ENCODE results near the gene DHRS7C. TPM values are rescaled to one million over a fixed set of nuclear protein-coding genes. Genes with fewer than 3 reads are reported as not detected.
"Not testable (repeated sequence)": the region's sequence is repeated elsewhere in the genome, so short reads cannot be mapped to it uniquely, and the experiment has no call there.

The DHRS7C gene
- total RNA-seq, 3 donors from 2014 or later: not detected

DNA sequence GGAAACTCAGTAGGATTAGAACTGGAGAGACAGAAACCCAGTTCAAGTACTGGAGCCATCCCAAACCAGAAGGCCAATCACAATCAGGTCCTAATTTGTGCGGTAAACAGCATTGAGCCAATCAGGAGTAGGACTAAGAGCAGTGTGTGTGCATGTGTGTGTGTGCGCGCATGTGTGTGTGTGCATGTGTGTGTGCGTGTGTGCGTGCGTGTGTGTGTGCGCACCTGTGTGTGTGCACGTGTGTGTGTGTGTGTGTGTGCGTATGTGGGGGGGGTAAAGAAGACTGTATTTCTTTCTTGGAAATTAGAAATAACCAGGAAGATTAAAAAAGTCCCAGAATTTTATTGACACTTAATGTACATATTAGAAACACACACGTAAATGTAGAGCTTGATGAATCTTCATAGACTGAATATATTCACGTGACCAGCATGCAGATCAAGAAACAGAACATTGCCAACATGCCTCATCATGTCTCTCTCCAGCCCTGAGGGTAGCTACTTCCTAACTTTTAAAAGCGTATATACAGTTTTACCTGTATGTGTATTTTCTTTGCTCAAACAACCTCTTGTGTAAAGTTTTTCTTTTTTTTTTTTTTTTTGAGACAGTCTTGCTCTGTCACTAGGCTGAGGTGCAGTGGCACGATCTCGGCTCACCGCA, 919 bp upstream of the DHRS7C start:
- Mint-ChIP-seq H3K9me3 (no peaks in the 10 kb centered on the region), H3K4me1 (ENCODE audit: low read depth) (no peaks in the 10 kb centered on the region), H3K36me3 (ENCODE audit: insufficient read depth) (no peaks in the 10 kb centered on the region), H3K27me3 (ENCODE audit: low read depth) (peaks cover 5% of the 10 kb centered on the region), H3K4me3 (no peak overlapping the region)
- no peak for DNase-seq
- no peak for ATAC-seq

DNA sequence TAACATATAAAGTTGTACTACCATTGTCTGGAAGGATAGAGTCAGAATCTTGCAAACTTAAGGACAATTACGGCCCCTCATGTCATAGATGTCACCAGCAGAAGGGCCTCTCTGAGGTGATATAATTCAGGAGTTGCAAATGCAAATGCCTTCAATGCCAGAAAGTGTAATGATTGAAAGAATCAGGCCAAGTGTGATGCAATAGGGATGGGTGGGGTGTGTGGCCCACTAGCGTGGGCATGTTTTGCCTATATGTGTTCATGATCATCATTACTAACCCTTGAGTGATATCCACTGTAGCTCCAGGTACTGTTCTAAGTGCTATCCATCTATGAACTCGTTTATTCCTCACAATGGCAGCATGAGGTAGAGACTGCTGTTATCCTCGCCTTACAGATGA, 1.1 kb downstream of the DHRS7C start:
- Mint-ChIP-seq H3K4me3 (no peak overlapping the region), H3K36me3 (ENCODE audit: insufficient read depth) (no peaks in the 10 kb centered on the region), H3K27me3 (ENCODE audit: low read depth) (peaks cover 2% of the 10 kb centered on the region), H3K9me3 (no peaks in the 10 kb centered on the region), H3K4me1 (ENCODE audit: low read depth) (no peaks in the 10 kb centered on the region)
- DNase-seq (no peak), ATAC-seq (no peak)

DNA sequence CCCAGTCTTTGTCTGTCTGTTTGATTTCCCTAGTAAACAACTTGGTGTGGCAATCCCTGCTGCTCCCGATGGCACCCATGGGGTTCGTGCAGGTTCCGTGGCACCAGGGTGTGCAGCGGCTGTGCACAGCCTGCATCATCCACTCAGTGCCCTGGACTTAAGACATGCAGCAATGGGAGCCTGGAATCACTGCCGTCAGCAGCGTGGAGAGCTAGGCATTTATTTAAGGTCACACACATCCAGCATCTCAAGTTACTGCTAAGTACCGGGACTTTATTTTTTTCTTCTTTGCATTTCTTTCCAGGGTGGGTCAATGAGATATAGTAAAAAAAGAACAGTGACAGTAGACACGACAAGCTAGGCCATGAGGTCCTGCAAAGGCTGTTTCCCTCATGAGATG, 2.8 kb downstream of the DHRS7C start:
- DNase-seq (no peak), ATAC-seq (no peak)
- peaks cover 4% of the 10 kb centered on the region for H3K27me3 Mint-ChIP-seq (ENCODE audit: low read depth)
- H3K4me1 Mint-ChIP-seq (ENCODE audit: low read depth): no peaks in the 10 kb centered on the region
- no peaks in the 10 kb centered on the region for H3K9me3 Mint-ChIP-seq
- no peaks in the 10 kb centered on the region for H3K36me3 Mint-ChIP-seq (ENCODE audit: insufficient read depth)
- H3K4me3 Mint-ChIP-seq: no peak overlapping the region

DNA sequence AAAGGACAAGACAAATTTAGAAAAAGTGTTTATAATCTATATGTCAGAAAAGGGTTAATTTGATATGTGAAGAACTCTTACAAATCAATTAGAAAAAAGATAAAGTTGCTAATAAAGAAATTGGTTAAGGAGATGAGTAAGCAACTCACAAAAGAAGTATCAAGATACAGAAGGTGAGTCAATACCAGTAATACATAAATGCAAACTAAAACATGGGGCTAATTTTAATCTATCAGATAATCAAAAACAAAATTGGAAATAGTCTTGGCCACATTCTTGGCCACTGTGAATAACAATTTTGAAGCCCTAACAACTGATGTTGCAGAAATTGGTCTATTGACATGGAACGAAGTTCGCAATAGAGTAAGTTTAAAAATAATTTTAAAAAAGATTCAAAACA, 6.8 kb downstream of the DHRS7C start:
- Mint-ChIP-seq H3K4me1 (ENCODE audit: low read depth) (no peaks in the 10 kb centered on the region), H3K36me3 (ENCODE audit: insufficient read depth) (no peaks in the 10 kb centered on the region), H3K27me3 (ENCODE audit: low read depth) (peaks cover 18% of the 10 kb centered on the region), H3K4me3 (no peak overlapping the region), H3K9me3 (no peaks in the 10 kb centered on the region)
- ATAC-seq (no peak), DNase-seq (no peak)

DNA sequence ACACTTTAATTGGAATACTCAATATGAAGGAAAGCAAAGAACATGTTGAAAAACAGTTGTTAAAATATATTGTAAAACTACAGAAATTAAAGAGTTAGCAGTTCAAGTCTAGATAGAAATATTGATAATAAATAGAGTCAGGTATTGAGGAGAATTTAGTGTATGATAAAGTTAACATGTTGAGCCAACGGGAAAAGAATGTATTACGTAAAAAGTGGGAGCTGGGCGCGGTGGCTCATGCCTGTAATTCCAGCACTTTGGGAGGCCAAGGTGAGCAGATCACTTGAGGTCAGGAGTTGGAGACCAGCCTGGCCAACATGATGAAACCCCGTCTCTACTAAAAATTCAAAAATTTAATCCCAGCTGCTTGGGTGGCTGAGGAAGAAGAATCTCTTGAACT, 7.9 kb downstream of the DHRS7C start:
- not testable (repeated sequence) for H3K4me1 Mint-ChIP-seq (ENCODE audit: low read depth); H3K4me3 Mint-ChIP-seq; H3K36me3 Mint-ChIP-seq (ENCODE audit: insufficient read depth); H3K9me3 Mint-ChIP-seq; ATAC-seq; DNase-seq
- H3K27me3 Mint-ChIP-seq (ENCODE audit: low read depth): peaks cover 20% of the 10 kb centered on the region

DNA sequence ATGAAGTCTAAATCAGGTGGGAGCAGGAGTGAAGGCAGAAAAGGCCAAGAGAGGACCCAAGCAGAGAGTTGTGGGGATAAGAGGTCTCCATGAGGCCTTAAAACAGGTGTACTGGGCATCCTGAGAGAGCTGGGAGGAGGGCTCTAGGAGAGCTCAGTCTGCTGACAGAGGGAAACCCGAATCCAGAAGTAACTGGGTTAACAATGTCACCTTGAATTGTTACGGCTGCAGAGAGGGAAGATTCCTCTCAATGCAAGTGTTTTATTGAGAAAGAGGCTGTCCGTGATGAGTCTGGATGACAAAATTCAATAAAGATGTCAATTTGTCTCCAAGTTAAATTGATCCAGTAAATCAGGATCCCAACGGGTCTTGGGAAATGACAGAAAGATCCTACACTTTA, 8.3 kb downstream of the DHRS7C start:
- no peak for DNase-seq
- H3K36me3 Mint-ChIP-seq (ENCODE audit: insufficient read depth): no peaks in the 10 kb centered on the region
- no peaks in the 10 kb centered on the region for H3K9me3 Mint-ChIP-seq
- H3K4me1 Mint-ChIP-seq (ENCODE audit: low read depth): no peaks in the 10 kb centered on the region
- no peak for ATAC-seq
- peaks cover 20% of the 10 kb centered on the region for H3K27me3 Mint-ChIP-seq (ENCODE audit: low read depth)
- no peak overlapping the region for H3K4me3 Mint-ChIP-seq

DNA sequence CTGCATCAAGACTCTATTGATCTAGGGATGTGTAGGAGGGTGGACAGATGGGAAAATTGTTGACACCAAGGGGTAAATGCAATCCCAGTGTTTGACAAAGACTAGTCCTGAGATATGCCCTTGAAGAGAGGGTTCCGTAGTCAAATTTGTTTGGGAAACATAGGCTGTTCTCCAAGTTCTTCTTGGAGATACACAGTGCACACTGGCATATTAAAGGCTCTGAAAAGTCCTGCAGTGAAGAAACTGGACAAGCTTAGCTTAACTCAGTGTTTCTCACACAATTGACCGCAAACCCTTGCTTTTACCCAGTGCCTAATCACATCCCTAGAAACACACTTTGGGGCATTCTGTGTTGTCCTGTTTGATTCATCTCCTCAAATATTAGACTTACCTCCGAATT, 10.8 kb downstream of the DHRS7C start:
- ATAC-seq (no peak), DNase-seq (no peak)
- no peaks in the 10 kb centered on the region for H3K9me3 Mint-ChIP-seq
- no peaks in the 10 kb centered on the region for H3K4me1 Mint-ChIP-seq (ENCODE audit: low read depth)
- H3K4me3 Mint-ChIP-seq: no peak overlapping the region
- H3K36me3 Mint-ChIP-seq (ENCODE audit: insufficient read depth): no peaks in the 10 kb centered on the region
- peaks cover 26% of the 10 kb centered on the region for H3K27me3 Mint-ChIP-seq (ENCODE audit: low read depth)

DNA sequence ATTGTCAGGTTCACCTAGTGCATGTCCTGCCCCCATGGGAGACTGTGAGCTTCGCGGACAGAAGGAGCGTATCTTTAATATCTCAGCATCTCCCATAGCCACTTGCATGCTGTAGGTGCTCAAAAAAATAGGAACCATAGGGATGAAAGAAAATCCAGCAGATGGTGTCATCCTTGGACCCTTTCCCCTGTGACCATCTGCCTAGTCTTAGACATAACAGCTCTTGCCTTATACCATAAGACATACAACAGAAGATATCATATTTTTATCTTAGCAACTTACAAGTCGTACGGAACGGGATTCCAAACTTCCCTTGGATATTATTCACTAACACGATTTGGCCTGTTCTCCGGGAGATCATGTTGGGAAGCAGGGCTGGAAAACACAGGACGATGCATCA, 14.5 kb downstream of the DHRS7C start:
- ATAC-seq (no peak), DNase-seq (no peak)
- Mint-ChIP-seq H3K36me3 (ENCODE audit: insufficient read depth) (no peaks in the 10 kb centered on the region), H3K4me1 (ENCODE audit: low read depth) (no peaks in the 10 kb centered on the region), H3K9me3 (no peaks in the 10 kb centered on the region), H3K27me3 (ENCODE audit: low read depth) (peaks cover 10% of the 10 kb centered on the region), H3K4me3 (no peak overlapping the region)

DNA sequence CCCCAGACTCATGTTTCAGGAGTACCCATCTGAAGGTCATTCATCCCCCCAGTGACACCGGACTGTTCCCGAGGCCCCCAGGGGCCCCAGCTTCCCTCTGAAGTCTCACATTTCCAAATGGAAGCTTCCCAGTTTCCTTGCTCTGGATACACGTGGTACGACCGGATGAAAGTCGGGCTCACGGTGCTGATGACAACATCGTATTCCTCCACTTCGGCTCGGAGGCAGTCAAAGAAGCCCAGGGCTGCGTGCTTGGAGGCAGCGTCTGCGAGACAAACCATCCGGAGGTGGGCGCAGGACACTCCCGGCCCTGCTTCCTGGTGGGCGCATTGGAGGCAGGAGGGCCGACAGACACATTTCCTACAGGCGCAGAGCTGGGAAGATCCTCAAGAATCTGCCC, 18.7 kb downstream of the DHRS7C start:
- H3K36me3 Mint-ChIP-seq (ENCODE audit: insufficient read depth): no peaks in the 10 kb centered on the region
- H3K27me3 Mint-ChIP-seq (ENCODE audit: low read depth): peaks cover 11% of the 10 kb centered on the region
- DNase-seq: no peak
- no peaks in the 10 kb centered on the region for H3K4me1 Mint-ChIP-seq (ENCODE audit: low read depth)
- no peak for ATAC-seq
- no peaks in the 10 kb centered on the region for H3K9me3 Mint-ChIP-seq
- no peak overlapping the region for H3K4me3 Mint-ChIP-seq

DNA sequence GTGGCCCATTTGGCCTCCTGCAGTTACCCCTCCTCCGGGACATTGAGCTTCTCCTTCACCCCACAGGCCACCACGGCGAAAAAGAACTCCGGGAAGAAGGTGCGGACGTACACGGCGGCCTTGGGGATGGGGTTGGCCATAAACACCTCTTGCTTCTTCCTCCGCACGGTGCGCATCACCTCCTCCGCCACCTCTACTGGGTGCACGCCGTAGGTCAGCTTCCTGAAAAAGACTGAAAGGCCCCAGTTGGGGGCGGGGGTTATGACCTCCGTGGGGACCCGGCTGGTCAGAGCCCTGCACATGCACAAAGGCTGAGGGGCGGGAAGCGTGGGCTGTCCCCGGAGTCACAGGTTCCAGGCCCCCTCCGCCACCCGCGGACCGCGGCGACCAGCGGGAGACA, 19.9 kb downstream of the DHRS7C start:
- no peaks in the 10 kb centered on the region for H3K9me3 Mint-ChIP-seq
- DNase-seq (no peak), ATAC-seq (no peak)
- no peak overlapping the region for H3K4me3 Mint-ChIP-seq
- no peaks in the 10 kb centered on the region for H3K4me1 Mint-ChIP-seq (ENCODE audit: low read depth)
- no peaks in the 10 kb centered on the region for H3K36me3 Mint-ChIP-seq (ENCODE audit: insufficient read depth)
- H3K27me3 Mint-ChIP-seq (ENCODE audit: low read depth): peaks cover 10% of the 10 kb centered on the region

DNA sequence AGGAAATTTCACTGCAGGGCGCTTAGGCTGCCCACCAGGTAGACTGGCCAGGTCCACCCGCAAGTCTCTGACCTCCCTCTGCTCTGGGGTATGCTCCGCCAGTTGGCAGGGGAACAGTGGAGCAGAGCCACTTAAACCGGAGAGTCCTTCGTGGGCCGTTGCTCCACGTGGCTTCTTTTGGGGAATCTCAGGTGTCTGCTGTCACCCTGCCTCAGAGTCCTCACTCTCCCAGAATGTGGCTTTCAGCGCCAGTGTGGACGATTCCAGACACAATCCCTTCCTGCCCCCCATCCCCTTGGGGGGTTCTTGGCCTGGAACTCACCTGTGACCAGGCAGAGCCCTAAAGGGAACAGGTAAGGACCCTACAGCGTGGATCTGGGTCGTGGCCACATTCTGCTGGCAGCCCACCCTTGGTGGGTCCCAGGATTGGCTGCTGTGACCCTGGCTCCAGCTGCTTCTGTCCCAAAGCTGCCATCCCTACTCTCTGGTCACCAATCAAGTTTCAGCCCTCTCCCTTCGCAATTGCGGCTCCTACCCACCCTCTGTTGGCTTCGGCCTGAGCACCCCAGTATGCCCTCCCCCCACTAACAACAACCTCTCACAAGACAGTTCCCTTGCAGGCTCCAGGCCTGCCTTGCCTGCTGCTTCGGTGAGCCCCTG, 22.2 kb downstream of the DHRS7C start:
- DNase-seq: no peak
- Mint-ChIP-seq H3K4me1 (ENCODE audit: low read depth) (no peaks in the 10 kb centered on the region), H3K36me3 (ENCODE audit: insufficient read depth) (no peaks in the 10 kb centered on the region), H3K27me3 (ENCODE audit: low read depth) (peaks cover 20% of the 10 kb centered on the region), H3K4me3 (no peak overlapping the region), H3K9me3 (no peaks in the 10 kb centered on the region)
- no peak for ATAC-seq

DNA sequence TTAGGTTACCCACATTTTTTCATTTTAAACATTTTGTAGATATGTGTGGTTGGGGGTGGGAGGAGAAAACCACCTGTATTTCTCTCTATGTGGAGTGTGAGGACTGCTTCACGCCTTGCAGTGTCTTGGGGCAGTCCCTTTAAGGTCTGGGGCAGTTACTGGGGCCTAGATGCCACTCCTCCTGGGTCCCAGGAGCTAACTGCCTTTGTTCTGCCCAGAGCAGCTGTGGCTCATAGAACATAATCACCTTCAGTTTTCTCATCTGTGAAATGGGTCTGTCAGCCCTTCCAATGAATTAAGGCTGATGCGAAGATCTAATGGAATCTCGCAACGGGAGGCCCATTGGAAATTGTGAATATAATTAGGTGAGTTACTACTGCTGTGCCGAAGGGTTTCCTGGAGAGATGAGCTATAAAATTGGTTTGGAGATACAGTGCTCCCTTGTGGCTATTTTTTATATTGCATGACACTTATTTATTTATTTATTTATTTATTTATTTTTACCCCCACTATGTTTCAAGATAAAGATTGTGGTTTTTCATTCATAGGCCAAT, 22.9 kb downstream of the DHRS7C start:
- ATAC-seq: no peak
- no peak for DNase-seq
- Mint-ChIP-seq H3K4me3 (no peak overlapping the region), H3K36me3 (ENCODE audit: insufficient read depth) (no peaks in the 10 kb centered on the region), H3K9me3 (no peaks in the 10 kb centered on the region), H3K27me3 (ENCODE audit: low read depth) (peaks cover 22% of the 10 kb centered on the region), H3K4me1 (ENCODE audit: low read depth) (no peaks in the 10 kb centered on the region)

DNA sequence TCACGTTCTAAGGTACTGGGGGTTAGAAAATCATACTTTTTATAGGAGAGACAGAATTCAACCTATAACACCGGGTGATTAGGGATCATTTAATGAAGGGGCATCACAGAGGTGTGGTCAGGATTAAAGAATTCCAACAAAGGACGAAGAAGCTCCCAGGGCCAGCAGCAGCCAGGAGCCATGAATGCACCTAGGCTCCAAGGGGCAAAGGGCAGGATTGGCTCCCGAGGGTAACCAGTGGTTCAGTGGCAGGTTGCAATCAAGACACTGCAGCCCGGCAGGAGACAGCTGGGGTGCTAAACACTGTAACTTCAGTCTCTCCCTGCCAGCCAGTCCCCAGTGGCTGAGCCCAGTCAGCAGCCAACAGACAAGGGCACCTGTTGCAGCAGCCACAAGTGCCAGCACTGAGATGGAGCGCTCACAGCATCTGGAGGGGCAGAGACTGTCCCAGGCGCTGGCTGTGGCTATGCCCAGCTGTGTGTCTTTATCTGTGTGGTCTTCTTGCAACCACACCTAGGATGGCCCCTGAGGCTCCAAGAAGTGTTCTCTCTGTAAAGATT, 23.9 kb downstream of the DHRS7C start:
- Mint-ChIP-seq H3K36me3 (ENCODE audit: insufficient read depth) (no peaks in the 10 kb centered on the region), H3K4me3 (no peak overlapping the region), H3K27me3 (ENCODE audit: low read depth) (peaks cover 22% of the 10 kb centered on the region), H3K9me3 (no peaks in the 10 kb centered on the region), H3K4me1 (ENCODE audit: low read depth) (no peaks in the 10 kb centered on the region)
- DNase-seq: no peak
- no peak for ATAC-seq

DNA sequence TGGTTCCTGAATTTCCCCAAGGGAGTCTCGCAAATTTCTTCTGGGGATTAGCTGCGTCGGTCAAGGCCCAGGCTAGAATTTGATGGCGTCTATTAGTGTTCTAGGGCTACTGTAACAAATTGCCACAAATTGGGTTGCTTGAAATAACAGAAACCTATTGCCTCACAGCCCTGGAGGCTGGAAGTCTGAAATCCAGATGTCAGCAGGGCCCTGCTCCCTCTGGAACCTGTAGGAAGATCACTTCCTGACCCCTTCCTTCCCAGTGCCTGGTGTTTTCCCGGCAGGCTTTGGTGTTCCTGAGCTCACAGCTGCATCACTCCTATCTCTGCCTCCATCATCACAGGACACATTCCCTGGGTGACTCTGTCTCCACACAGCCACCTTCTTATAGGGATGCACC, 24.4 kb downstream of the DHRS7C start:
- DNase-seq (no peak), ATAC-seq (no peak)
- no peak overlapping the region for H3K4me3 Mint-ChIP-seq
- H3K9me3 Mint-ChIP-seq: no peaks in the 10 kb centered on the region
- peaks cover 22% of the 10 kb centered on the region for H3K27me3 Mint-ChIP-seq (ENCODE audit: low read depth)
- H3K4me1 Mint-ChIP-seq (ENCODE audit: low read depth): no peaks in the 10 kb centered on the region
- no peaks in the 10 kb centered on the region for H3K36me3 Mint-ChIP-seq (ENCODE audit: insufficient read depth)

DNA sequence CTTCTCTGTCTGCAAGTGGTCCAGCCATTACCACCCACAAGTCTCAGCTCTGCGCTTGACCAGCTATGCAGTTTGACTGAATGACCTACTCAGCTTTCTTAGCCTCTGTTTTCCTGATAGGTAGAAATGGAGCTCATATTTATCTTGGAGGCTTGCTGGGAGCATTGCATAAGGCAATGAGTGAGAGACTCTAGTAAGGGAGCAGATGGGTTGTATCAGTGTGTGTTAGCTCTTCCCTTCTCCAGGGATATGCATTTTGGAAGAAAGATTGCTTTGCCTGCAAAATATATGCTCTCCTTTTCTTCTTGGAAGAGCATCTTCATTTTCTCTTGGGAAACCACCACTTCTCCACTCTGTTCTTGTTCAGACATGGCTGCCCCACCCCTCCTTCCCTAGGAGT, 26.1 kb downstream of the DHRS7C start:
- Mint-ChIP-seq H3K4me1 (ENCODE audit: low read depth) (no peaks in the 10 kb centered on the region), H3K36me3 (ENCODE audit: insufficient read depth) (no peaks in the 10 kb centered on the region), H3K27me3 (ENCODE audit: low read depth) (peaks cover 27% of the 10 kb centered on the region), H3K9me3 (no peaks in the 10 kb centered on the region), H3K4me3 (no peak overlapping the region)
- no peak for ATAC-seq
- DNase-seq: no peak
